HL-60 (cell line): ENCODE data around the gene CEP295NL.

Source experiments
- POLR2AphosphoS5 ChIP-seq: IDR thresholded peaks from 2 replicates; pipeline ENCODE4 v1.6.1; 2012; ENCODE audit warnings: low read depth
- SPI1 ChIP-seq: IDR thresholded peaks from 2 replicates; pipeline ENCODE4 v1.6.1; 2012; ENCODE audit warnings: low read depth, mild to moderate bottlenecking, borderline replicate concordance
- TF ChIP-seq, protein P1 (sequence below): IDR thresholded peaks from one replicate; pipeline ENCODE4 v1.5.1; 2011; ENCODE audit warnings: low read length, control low read depth, inconsistent platforms; ENCODE audit not compliant: insufficient read depth
- TF ChIP-seq, protein P2 (sequence below): IDR thresholded peaks from 2 replicates; pipeline ENCODE4 v1.6.1; 2012; ENCODE audit warnings: low read depth; ENCODE audit not compliant: insufficient replicate concordance

GRCh38 chr17:78897664-78898047 is 5.3 kb downstream of the CEP295NL start:
- TF ChIP-seq, protein P1, sequence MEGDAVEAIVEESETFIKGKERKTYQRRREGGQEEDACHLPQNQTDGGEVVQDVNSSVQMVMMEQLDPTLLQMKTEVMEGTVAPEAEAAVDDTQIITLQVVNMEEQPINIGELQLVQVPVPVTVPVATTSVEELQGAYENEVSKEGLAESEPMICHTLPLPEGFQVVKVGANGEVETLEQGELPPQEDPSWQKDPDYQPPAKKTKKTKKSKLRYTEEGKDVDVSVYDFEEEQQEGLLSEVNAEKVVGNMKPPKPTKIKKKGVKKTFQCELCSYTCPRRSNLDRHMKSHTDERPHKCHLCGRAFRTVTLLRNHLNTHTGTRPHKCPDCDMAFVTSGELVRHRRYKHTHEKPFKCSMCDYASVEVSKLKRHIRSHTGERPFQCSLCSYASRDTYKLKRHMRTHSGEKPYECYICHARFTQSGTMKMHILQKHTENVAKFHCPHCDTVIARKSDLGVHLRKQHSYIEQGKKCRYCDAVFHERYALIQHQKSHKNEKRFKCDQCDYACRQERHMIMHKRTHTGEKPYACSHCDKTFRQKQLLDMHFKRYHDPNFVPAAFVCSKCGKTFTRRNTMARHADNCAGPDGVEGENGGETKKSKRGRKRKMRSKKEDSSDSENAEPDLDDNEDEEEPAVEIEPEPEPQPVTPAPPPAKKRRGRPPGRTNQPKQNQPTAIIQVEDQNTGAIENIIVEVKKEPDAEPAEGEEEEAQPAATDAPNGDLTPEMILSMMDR = no peak
- TF ChIP-seq POLR2AphosphoS5 (no peak), SPI1 (no peak)
- TF ChIP-seq, protein P2, sequence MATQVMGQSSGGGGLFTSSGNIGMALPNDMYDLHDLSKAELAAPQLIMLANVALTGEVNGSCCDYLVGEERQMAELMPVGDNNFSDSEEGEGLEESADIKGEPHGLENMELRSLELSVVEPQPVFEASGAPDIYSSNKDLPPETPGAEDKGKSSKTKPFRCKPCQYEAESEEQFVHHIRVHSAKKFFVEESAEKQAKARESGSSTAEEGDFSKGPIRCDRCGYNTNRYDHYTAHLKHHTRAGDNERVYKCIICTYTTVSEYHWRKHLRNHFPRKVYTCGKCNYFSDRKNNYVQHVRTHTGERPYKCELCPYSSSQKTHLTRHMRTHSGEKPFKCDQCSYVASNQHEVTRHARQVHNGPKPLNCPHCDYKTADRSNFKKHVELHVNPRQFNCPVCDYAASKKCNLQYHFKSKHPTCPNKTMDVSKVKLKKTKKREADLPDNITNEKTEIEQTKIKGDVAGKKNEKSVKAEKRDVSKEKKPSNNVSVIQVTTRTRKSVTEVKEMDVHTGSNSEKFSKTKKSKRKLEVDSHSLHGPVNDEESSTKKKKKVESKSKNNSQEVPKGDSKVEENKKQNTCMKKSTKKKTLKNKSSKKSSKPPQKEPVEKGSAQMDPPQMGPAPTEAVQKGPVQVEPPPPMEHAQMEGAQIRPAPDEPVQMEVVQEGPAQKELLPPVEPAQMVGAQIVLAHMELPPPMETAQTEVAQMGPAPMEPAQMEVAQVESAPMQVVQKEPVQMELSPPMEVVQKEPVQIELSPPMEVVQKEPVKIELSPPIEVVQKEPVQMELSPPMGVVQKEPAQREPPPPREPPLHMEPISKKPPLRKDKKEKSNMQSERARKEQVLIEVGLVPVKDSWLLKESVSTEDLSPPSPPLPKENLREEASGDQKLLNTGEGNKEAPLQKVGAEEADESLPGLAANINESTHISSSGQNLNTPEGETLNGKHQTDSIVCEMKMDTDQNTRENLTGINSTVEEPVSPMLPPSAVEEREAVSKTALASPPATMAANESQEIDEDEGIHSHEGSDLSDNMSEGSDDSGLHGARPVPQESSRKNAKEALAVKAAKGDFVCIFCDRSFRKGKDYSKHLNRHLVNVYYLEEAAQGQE = no peak
